ENCODE data around the gene IGF2BP3.
"Not testable (repeated sequence)": the region's sequence is repeated elsewhere in the genome, so short reads cannot be mapped to it uniquely, and the experiment has no call there.

The IGF2BP3 gene

GRCh38 chr7:23426876-23427275, 43.4 kb downstream of the IGF2BP3 start:
- no peak for DNase-seq (ENCODE audit: low spot score)

- DNase-seq (ENCODE audit: low spot score): no peak
Observed at GRCh38 chr7:23422909-23423308, 47.4 kb downstream of the IGF2BP3 start.

- DNase-seq (ENCODE audit: low spot score): no peak
Observed at GRCh38 chr7:23422384-23422783, 47.9 kb downstream of the IGF2BP3 start.

GRCh38 chr7:23419845-23420244, 50.4 kb downstream of the IGF2BP3 start:
- DNase-seq (ENCODE audit: low spot score): no peak

GRCh38 chr7:23419160-23419559, 51.1 kb downstream of the IGF2BP3 start:
- no peak for DNase-seq (ENCODE audit: low spot score)

- DNase-seq (ENCODE audit: low spot score): no peak
Observed at GRCh38 chr7:23418046-23418445, 52.2 kb downstream of the IGF2BP3 start.

- no peak for DNase-seq (ENCODE audit: low spot score)
Observed at GRCh38 chr7:23415198-23415597, 55.1 kb downstream of the IGF2BP3 start.

GRCh38 chr7:23410446-23411183, 59.7 kb downstream of the IGF2BP3 start:
- DNase-seq (ENCODE audit: low spot score): no peak

GRCh38 chr7:23406564-23406963, 63.7 kb downstream of the IGF2BP3 start:
- DNase-seq (ENCODE audit: low spot score): not testable (repeated sequence)

GRCh38 chr7:23405240-23405618, 65.1 kb downstream of the IGF2BP3 start:
- no peak for DNase-seq (ENCODE audit: low spot score)

GRCh38 chr7:23404546-23405239, 65.6 kb downstream of the IGF2BP3 start:
- DNase-seq (ENCODE audit: low spot score): no peak

GRCh38 chr7:23403970-23404369, 66.3 kb downstream of the IGF2BP3 start:
- DNase-seq (ENCODE audit: low spot score): no peak

GRCh38 chr7:23398090-23398489, 72.2 kb downstream of the IGF2BP3 start:
- DNase-seq (ENCODE audit: low spot score): not testable (repeated sequence)

- DNase-seq (ENCODE audit: low spot score): no peak
Observed at GRCh38 chr7:23397241-23397640, 73.0 kb downstream of the IGF2BP3 start.

GRCh38 chr7:23396222-23397015, 73.9 kb downstream of the IGF2BP3 start:
- no peak for DNase-seq (ENCODE audit: low spot score)

GRCh38 chr7:23394488-23395171, 75.7 kb downstream of the IGF2BP3 start:
- no peak for DNase-seq (ENCODE audit: low spot score)

- DNase-seq (ENCODE audit: low spot score): no peak
Observed at GRCh38 chr7:23393636-23394035, 76.7 kb downstream of the IGF2BP3 start.

GRCh38 chr7:23389701-23390100, 80.6 kb downstream of the IGF2BP3 start:
- DNase-seq (ENCODE audit: low spot score): no peak

- DNase-seq (ENCODE audit: low spot score): no peak
Observed at GRCh38 chr7:23387583-23387982, 82.7 kb downstream of the IGF2BP3 start.

- no peak for DNase-seq (ENCODE audit: low spot score)
Observed at GRCh38 chr7:23385140-23385539, 85.2 kb downstream of the IGF2BP3 start.

- DNase-seq (ENCODE audit: low spot score): no peak
Observed at GRCh38 chr7:23383225-23383624, 87.1 kb downstream of the IGF2BP3 start.

- no peak for DNase-seq (ENCODE audit: low spot score)
Observed at GRCh38 chr7:23380961-23381360, 89.3 kb downstream of the IGF2BP3 start.
